Endothelial cell of umbilical vein (primary cell): ENCODE results near the gene AGAP3.
A peak's percentile ranks its signal among the peaks of the same experiment; 100 is the strongest.

Experiments
- CTCF ChIP-seq, 2 donors: IDR thresholded peaks; 1 replicate in 1 of 2; 2 replicates in 1 of 2; pipeline ENCODE4 v1.5.1; 2011; ENCODE audit warnings: low read length in 2 of 2, mild to moderate bottlenecking in 2 of 2, moderate library complexity in 2 of 2, control low read depth in 1 of 2, inconsistent platforms in 1 of 2, low read depth in 1 of 2; ENCODE audit not compliant: insufficient read depth in 1 of 2; ENCODE audit errors: extremely low read depth in 1 of 2
- EZH2 ChIP-seq: IDR thresholded peaks from 2 replicates; pipeline ENCODE4 v1.6.1; 2012; ENCODE audit warnings: borderline replicate concordance, low read depth, mild to moderate bottlenecking, moderate library complexity, low read length, inconsistent platforms; ENCODE audit not compliant: severe bottlenecking
- POLR2A ChIP-seq: IDR thresholded peaks from 2 replicates; pipeline ENCODE4 v1.6.1; 2012; ENCODE audit warnings: low read depth, mild to moderate bottlenecking, control low read depth, low read length
- POLR2AphosphoS5 ChIP-seq: IDR thresholded peaks from 2 replicates; pipeline ENCODE4 v1.6.1; 2012; ENCODE audit warnings: low read depth, mild to moderate bottlenecking, control low read depth, low read length, moderate library complexity; ENCODE audit not compliant: insufficient read depth
- TF ChIP-seq, protein P1 (sequence below): IDR thresholded peaks from 2 replicates; pipeline ENCODE4 v1.6.1; 2011; ENCODE audit not compliant: insufficient read depth, insufficient read length

GRCh38 chr7:151167197-151167961 is 81.1 kb downstream of the AGAP3 start, which contains the start of gene GBX1:
- TF ChIP-seq CTCF (IDR thresholded peaks at IDR 0.05; ENCODE audit: extremely low read depth in 1 of 2, insufficient read depth in 1 of 2, low read depth in 1 of 2, low read length in 2 of 2) (peak in 1 of 2 donors; percentile 35), POLR2AphosphoS5 (no peak), POLR2A (no peak), EZH2 (peak; percentile 100)
- TF ChIP-seq, protein P1, sequence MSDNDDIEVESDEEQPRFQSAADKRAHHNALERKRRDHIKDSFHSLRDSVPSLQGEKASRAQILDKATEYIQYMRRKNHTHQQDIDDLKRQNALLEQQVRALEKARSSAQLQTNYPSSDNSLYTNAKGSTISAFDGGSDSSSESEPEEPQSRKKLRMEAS: no peak
